ENCODE measurements around the gene CANX. TPM values are rescaled to one million over a fixed set of nuclear protein-coding genes. Genes with fewer than 3 reads are reported as not detected.

The CANX gene
- total and polyA plus RNA-seq, 8 donors = 344 to 872 (median 422) TPM

- Histone ChIP-seq H3K9me3 (no peaks in the 10 kb centered on the region), H3K27me3 (no peaks in the 10 kb centered on the region), H3K4me3 (no peak overlapping the region), H3K4me1 (peaks cover 0 to 75% of the 10 kb centered on the region in 2 donors), H3K27ac (no peak overlapping the region), H3K36me3 (peaks cover 0 to 91% of the 10 kb centered on the region in 2 donors)
- intact Hi-C loops (cut with DNase I) = no loop called here
- peak in 1 of 4 donors; percentile 42 for DNase-seq
- no peak for ATAC-seq
- no peak for TF ChIP-seq CTCF (IDR thresholded peaks at IDR 0.05)
Measured at GRCh38 chr5:179773686-179774040, 74.9 kb downstream of the CANX start.

- DNase-seq (peak in 1 of 4 donors; percentile 72), ATAC-seq (no peak)
- TF ChIP-seq CTCF (IDR thresholded peaks at IDR 0.05) = no peak
- H3K27me3 ChIP-seq = no peaks in the 10 kb centered on the region
- peaks cover 0 to 75% of the 10 kb centered on the region in 2 donors for H3K4me1 ChIP-seq
- H3K9me3 ChIP-seq = no peaks in the 10 kb centered on the region
- no peak overlapping the region for H3K27ac ChIP-seq
- H3K36me3 ChIP-seq = peaks cover 0 to 83% of the 10 kb centered on the region in 2 donors
- no peak overlapping the region for H3K4me3 ChIP-seq
- intact Hi-C loops (cut with DNase I) = no loop called here
Measured at GRCh38 chr5:179774442-179774841, 75.7 kb downstream of the CANX start.

- DNase-seq (peak in 1 of 4 donors; percentile 69), ATAC-seq (peak; percentile 10)
- peaks cover 0 to 72% of the 10 kb centered on the region in 2 donors for H3K36me3 ChIP-seq
- H3K27me3 ChIP-seq = no peaks in the 10 kb centered on the region
- no peak overlapping the region for H3K4me3 ChIP-seq
- TF ChIP-seq CTCF (IDR thresholded peaks at IDR 0.05) = no peak
- intact Hi-C loops (cut with DNase I) = no loop called here
- no peaks in the 10 kb centered on the region for H3K9me3 ChIP-seq
- peaks cover 0 to 77% of the 10 kb centered on the region in 2 donors for H3K4me1 ChIP-seq
- peak overlapping the region in 1 of 2 donors; percentile 37 for H3K27ac ChIP-seq
Measured at GRCh38 chr5:179776411-179776938, 77.7 kb downstream of the CANX start.

GRCh38 chr5:179777456-179777855, 78.7 kb downstream of the CANX start:
- DNase-seq (peak in 1 of 4 donors; percentile 39), ATAC-seq (no peak)
- Histone ChIP-seq H3K9me3 (no peaks in the 10 kb centered on the region), H3K4me1 (peaks cover 0 to 67% of the 10 kb centered on the region in 2 donors), H3K4me3 (no peak overlapping the region), H3K36me3 (peaks cover 0 to 62% of the 10 kb centered on the region in 2 donors), H3K27me3 (no peaks in the 10 kb centered on the region), H3K27ac (peak overlapping the region in 1 of 2 donors; percentile 9)
- intact Hi-C loops (cut with DNase I) = no loop called here
- TF ChIP-seq CTCF (IDR thresholded peaks at IDR 0.05) = no peak

- Histone ChIP-seq H3K27ac (peak overlapping the region in 1 of 2 donors; percentile 9), H3K4me1 (peaks cover 0 to 63% of the 10 kb centered on the region in 2 donors), H3K36me3 (peaks cover 0 to 58% of the 10 kb centered on the region in 2 donors), H3K9me3 (no peaks in the 10 kb centered on the region), H3K4me3 (no peak overlapping the region), H3K27me3 (no peaks in the 10 kb centered on the region)
- no peak for TF ChIP-seq CTCF (IDR thresholded peaks at IDR 0.05)
- DNase-seq (peak in 1 of 4 donors; percentile 24), ATAC-seq (peak; percentile 54)
- intact Hi-C loops (cut with DNase I) = no loop called here
Measured at GRCh38 chr5:179777909-179778308, 79.1 kb downstream of the CANX start.

Measured in left lung (tissue), 10 donors.